Neural progenitor cell (in vitro differentiated cells): ENCODE data around the gene SHROOM3. TPM values are rescaled to one million over a fixed set of nuclear protein-coding genes. Genes with fewer than 3 reads are reported as not detected.

Experiments used
- DNase-seq: peaks from one replicate; pipeline ENCODE4 v3.0.0-alpha.2; 2016; ENCODE audit warnings: low spot score
- H2AFZ ChIP-seq: fragments of 200-600 bp; sonication (generic); replicated peaks from 2 replicates; pipeline ENCODE4 v1.6.1; 2016; ENCODE audit warnings: antibody characterized with exemption
- H3F3A ChIP-seq: fragments of 200-600 bp; sonication (generic); 2 replicates; pipeline ENCODE4 v1.6.1; 2016; ENCODE audit warnings: antibody characterized with exemption, low read depth
- H3K27ac ChIP-seq: fragments of 200-600 bp; sonication (generic); 2 replicates; pipeline ENCODE4 v1.5.1; 2016; ENCODE audit warnings: mild to moderate bottlenecking
- H3K27me3 ChIP-seq: fragments of 200-600 bp; sonication (generic); 2 replicates; pipeline ENCODE4 v1.6.1; 2016; ENCODE audit warnings: mild to moderate bottlenecking, moderate library complexity
- H3K36me3 ChIP-seq: fragments of 200-600 bp; sonication (generic); 2 replicates; pipeline ENCODE4 v1.5.1; 2016
- H3K4me1 ChIP-seq: fragments of 200-600 bp; sonication (generic); 2 replicates; pipeline ENCODE4 v1.6.1; 2016; ENCODE audit warnings: mixed run types
- H3K4me2 ChIP-seq: fragments of 200-600 bp; sonication (generic); 2 replicates; pipeline ENCODE4 v1.6.1; 2016
- H3K4me3 ChIP-seq: fragments of 200-600 bp; sonication (generic); 2 replicates; pipeline ENCODE4 v1.5.1; 2016
- H3K79me2 ChIP-seq: fragments of 200-600 bp; sonication (generic); 2 replicates; pipeline ENCODE4 v1.6.1; 2016; ENCODE audit warnings: low read depth
- H3K9ac ChIP-seq: fragments of 200-600 bp; sonication (generic); 2 replicates; pipeline ENCODE4 v1.6.1; 2016
- H3K9me3 ChIP-seq: fragments of 200-600 bp; sonication (generic); 2 replicates; pipeline ENCODE4 v1.5.1; 2016; ENCODE audit warnings: low read depth
- H4K20me1 ChIP-seq: fragments of 200-600 bp; sonication (generic); 2 replicates; pipeline ENCODE4 v1.6.1; 2016; ENCODE audit warnings: low read depth
- H3K27ac Mint-ChIP-seq: 3 replicates; pipeline ENCODE4 v1.8.0; 2021; ENCODE audit warnings: mixed read lengths
- H3K27me3 Mint-ChIP-seq: 2 replicates; pipeline ENCODE4 v1.8.0; 2022; ENCODE audit warnings: low read depth, mild to moderate bottlenecking, inconsistent platforms, moderate library complexity, mixed read lengths; ENCODE audit not compliant: insufficient read depth
- H3K36me3 Mint-ChIP-seq: 3 replicates; pipeline ENCODE4 v1.8.0; 2021; ENCODE audit warnings: mixed read lengths
- H3K4me1 Mint-ChIP-seq: 3 replicates; pipeline ENCODE4 v1.8.0; 2021; ENCODE audit warnings: mixed read lengths
- H3K4me3 Mint-ChIP-seq: 3 replicates; pipeline ENCODE4 v1.8.0; 2021; ENCODE audit warnings: mild to moderate bottlenecking, moderate library complexity, mixed read lengths
- H3K9me3 Mint-ChIP-seq: 3 replicates; pipeline ENCODE4 v1.8.0; 2020; ENCODE audit warnings: mixed read lengths
- CTCF ChIP-seq: fragments of 200-600 bp; sonication (generic); IDR thresholded peaks from 2 replicates; pipeline ENCODE4 v1.5.1; 2017; ENCODE audit warnings: antibody characterized with exemption, mild to moderate bottlenecking
- EZH2 ChIP-seq: fragments of 200-600 bp; sonication (generic); IDR thresholded peaks from 2 replicates; pipeline ENCODE4 v1.6.1; 2017; ENCODE audit warnings: antibody characterized with exemption, mild to moderate bottlenecking, moderate library complexity
- EZH2phosphoT487 ChIP-seq: fragments of 200-600 bp; sonication (generic); IDR thresholded peaks from 2 replicates; pipeline ENCODE4 v1.6.1; 2017; ENCODE audit warnings: antibody characterized with exemption
- total RNA-seq: library from RNA; depleted of rRNA; stranded (reverse); fragments of >200 nt; gene quantifications from 2 replicates; pipeline ENCODE4 v1.2.3, GENCODE V29; 2015; ENCODE audit warnings: low replicate concordance

Gene SHROOM3
- total RNA-seq, 1 donor from 2014 or later, result 36.6 TPM

GRCh38 chr4:76489686-76490161 lies 54.7 kb downstream of the SHROOM3 start:
- Mint-ChIP-seq H3K27me3 (peaks cover 1% of the 10 kb centered on the region), H3K4me3 (no peak overlapping the region), H3K36me3 (peaks cover 43% of the 10 kb centered on the region), H3K9me3 (peaks cover 33% of the 10 kb centered on the region), H3K4me1 (peaks cover 37% of the 10 kb centered on the region), H3K27ac (no peak overlapping the region)
- Histone ChIP-seq H2AFZ (no peak overlapping the region), H3K9ac (no peak overlapping the region), H3K4me3 (no peak overlapping the region), H3K27me3 (no peaks in the 10 kb centered on the region), H3K27ac (no peak overlapping the region), H3F3A (peaks cover 19% of the 10 kb centered on the region), H3K36me3 (no peaks in the 10 kb centered on the region), H3K79me2 (peaks cover 99% of the 10 kb centered on the region), H4K20me1 (peaks cover 12% of the 10 kb centered on the region), H3K9me3 (no peaks in the 10 kb centered on the region), H3K4me2 (no peak overlapping the region), H3K4me1 (peaks cover 45% of the 10 kb centered on the region)
- no peak for TF ChIP-seq EZH2phosphoT487
- TF ChIP-seq EZH2, result no peak
- no peak for TF ChIP-seq CTCF
- DNase-seq, result no peak

DNA sequence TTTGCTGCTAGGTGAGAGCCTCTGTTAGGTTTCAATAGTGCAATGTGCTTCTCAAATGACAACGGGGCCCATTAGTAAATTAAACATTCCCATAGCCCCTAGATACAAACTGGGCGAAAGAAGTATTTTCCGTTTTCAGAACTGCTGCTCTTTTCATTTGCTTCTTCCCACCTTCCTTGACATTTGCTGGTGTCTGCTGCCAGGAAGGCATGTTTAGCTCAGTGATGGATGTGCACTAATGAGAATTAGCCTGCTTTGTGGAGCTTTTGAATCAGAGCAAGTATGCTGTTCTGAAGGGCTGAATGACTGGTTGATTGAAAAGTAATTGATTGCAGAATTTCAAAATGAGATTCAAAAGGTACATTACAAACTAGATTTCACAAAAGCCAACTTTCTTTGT lies 57.0 kb downstream of the SHROOM3 start:
- Histone ChIP-seq H3K4me1 (peaks cover 30% of the 10 kb centered on the region), H3F3A (peaks cover 9% of the 10 kb centered on the region), H3K4me2 (peak overlapping the region; percentile 15), H4K20me1 (peaks cover 31% of the 10 kb centered on the region), H3K9ac (no peak overlapping the region), H3K4me3 (no peak overlapping the region), H3K79me2 (peaks cover 96% of the 10 kb centered on the region), H2AFZ (no peak overlapping the region), H3K9me3 (no peaks in the 10 kb centered on the region), H3K27me3 (no peaks in the 10 kb centered on the region), H3K36me3 (no peaks in the 10 kb centered on the region), H3K27ac (peak overlapping the region; percentile 73)
- DNase-seq, result peak; percentile 29
- Mint-ChIP-seq H3K36me3 (peaks cover 47% of the 10 kb centered on the region), H3K4me1 (peaks cover 23% of the 10 kb centered on the region), H3K27me3 (no peaks in the 10 kb centered on the region), H3K9me3 (peaks cover 30% of the 10 kb centered on the region), H3K4me3 (no peak overlapping the region), H3K27ac (no peak overlapping the region)
- TF ChIP-seq EZH2 (no peak), EZH2phosphoT487 (no peak), CTCF (no peak)

DNA sequence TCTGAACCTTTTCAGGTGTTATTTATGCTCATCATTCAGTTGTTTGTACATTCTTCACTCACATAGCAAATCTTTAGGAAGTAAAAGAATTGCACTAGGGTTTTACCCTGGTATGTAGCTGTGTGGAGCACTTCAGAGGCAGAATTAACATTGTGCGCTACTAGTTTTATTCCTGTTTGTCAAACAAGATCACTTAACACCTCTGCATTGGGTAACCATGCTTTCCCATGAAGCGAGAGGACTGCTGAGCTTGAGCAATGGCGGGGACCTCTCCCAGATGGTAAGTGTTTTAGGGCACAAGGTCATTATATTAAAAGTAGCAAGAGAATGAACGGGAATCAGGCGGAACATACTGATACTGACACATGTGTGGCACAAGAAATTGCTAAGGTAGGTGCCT lies 59.2 kb downstream of the SHROOM3 start:
- Histone ChIP-seq H3K36me3 (no peaks in the 10 kb centered on the region), H3K9ac (no peak overlapping the region), H3F3A (peaks cover 9% of the 10 kb centered on the region), H4K20me1 (peaks cover 41% of the 10 kb centered on the region), H3K27me3 (no peaks in the 10 kb centered on the region), H2AFZ (no peak overlapping the region), H3K79me2 (peaks cover 94% of the 10 kb centered on the region), H3K4me2 (no peak overlapping the region), H3K9me3 (no peaks in the 10 kb centered on the region), H3K4me3 (no peak overlapping the region), H3K4me1 (peaks cover 45% of the 10 kb centered on the region), H3K27ac (no peak overlapping the region)
- peaks cover 35% of the 10 kb centered on the region for H3K36me3 Mint-ChIP-seq
- no peak overlapping the region for H3K27ac Mint-ChIP-seq
- H3K27me3 Mint-ChIP-seq, result no peaks in the 10 kb centered on the region
- peaks cover 14% of the 10 kb centered on the region for H3K9me3 Mint-ChIP-seq
- DNase-seq, result no peak
- H3K4me3 Mint-ChIP-seq, result no peak overlapping the region
- TF ChIP-seq CTCF (no peak), EZH2 (no peak), EZH2phosphoT487 (no peak)
- peaks cover 37% of the 10 kb centered on the region for H3K4me1 Mint-ChIP-seq
